Measurements from ENCODE around the gene OR2T6.

- no peak for TF ChIP-seq EZH2 (IDR thresholded peaks at IDR 0.05; ENCODE audit: low read length, unreplicated experiment)
- no peak for TF ChIP-seq CTCF (conservative IDR thresholded peaks at IDR 0.05; ENCODE audit: low read depth, low read length)
These were observed 45.8 kb downstream of the OR2T6 start for GRCh38 chr1:248421384-248421783.

Data from PC-3 (cell line).